Mucosa of descending colon (tissue), 3 donors: ENCODE data around the gene WFDC1. TPM values are rescaled to one million over a fixed set of nuclear protein-coding genes. Genes with fewer than 3 reads are reported as not detected.

ENCODE experiments used
- ATAC-seq: fragments of 200-7000 bp; cut with Tn5 transposase; one replicate; pipeline ENCODE4 v1.9.1; 2020; ENCODE audit warnings: mild to moderate bottlenecking, moderate library complexity
- DNase-seq, 3 donors: peaks; one replicate each; pipeline ENCODE4 v3.0.0-alpha.2; 2020
- H3K36me3 ChIP-seq: fragments of 200-600 bp; one replicate; pipeline ENCODE4 v1.8.0; 2021; ENCODE audit warnings: low read depth, mild to moderate bottlenecking
- H3K4me1 ChIP-seq: fragments of 200-600 bp; one replicate; pipeline ENCODE4 v1.8.0; 2021; ENCODE audit warnings: low read depth, mild to moderate bottlenecking
- H3K4me3 ChIP-seq: fragments of 200-600 bp; one replicate; pipeline ENCODE4 v1.8.0; 2021; ENCODE audit warnings: mild to moderate bottlenecking
- H3K9me3 ChIP-seq: fragments of 200-600 bp; one replicate; pipeline ENCODE4 v1.8.0; 2021; ENCODE audit warnings: mild to moderate bottlenecking
- intact Hi-C, 2 donors: fragments of 100-400 bp; cut with DNase I in 1 of 2; cut with micrococcal nuclease in 1 of 2; formaldehyde crosslinking; loops; one replicate each; pipeline versions ENCODE4 v1.11.0 to v1.11.1; 2022; cut with DNase I, micrococcal nuclease
- total RNA-seq, 3 donors: library from RNA; stranded (reverse); fragmentation: NEBNext Ultra II Directional in 2 of 3; extraction: Animal tissue kit (Norgen Biotek cat#: 25700) in 2 of 3; gene quantifications; one replicate each; pipeline versions ENCODE4 v1.2.1 to v1.2.4, GENCODE V29; 2021 to 2023
- TF ChIP-seq, protein P1 (sequence below): fragments of 200-600 bp; IDR thresholded peaks from one replicate; pipeline ENCODE4 v1.8.0; 2022; ENCODE audit warnings: antibody characterized with exemption, mild to moderate bottlenecking
- donor health status: DM: no; HTN: no; CAD: no; lungs with moderate emphysema.
- donor health status: DM: no; HTN: no; CAD: no.
- donor health status: DM: no; HTN: yes; CAD: no.

WFDC1 gene
- total RNA-seq, 3 donors from 2014 or later, result 7.5 to 30.5 (median 10.9) TPM

DNA sequence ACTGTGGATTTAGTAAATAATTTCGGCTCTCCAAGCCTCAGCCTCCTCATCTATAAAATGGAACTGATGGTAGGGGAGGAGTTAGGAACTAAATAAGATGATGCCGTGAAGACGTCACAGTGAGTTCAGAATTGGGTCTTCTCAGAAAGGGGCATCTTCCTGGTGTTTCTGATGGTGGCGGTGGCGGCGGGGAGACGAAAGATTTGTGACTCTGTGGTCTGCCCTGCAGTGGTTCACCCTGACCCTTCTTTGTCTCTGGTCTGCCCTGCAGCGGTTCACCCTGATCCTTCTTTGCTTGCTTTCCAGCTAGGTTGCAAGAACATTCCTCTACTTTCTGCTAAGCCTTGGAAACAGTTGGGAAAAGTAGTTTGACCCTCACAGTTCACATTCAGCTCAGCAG is 34.3 kb downstream of the WFDC1 start:
- TF ChIP-seq, protein P1, sequence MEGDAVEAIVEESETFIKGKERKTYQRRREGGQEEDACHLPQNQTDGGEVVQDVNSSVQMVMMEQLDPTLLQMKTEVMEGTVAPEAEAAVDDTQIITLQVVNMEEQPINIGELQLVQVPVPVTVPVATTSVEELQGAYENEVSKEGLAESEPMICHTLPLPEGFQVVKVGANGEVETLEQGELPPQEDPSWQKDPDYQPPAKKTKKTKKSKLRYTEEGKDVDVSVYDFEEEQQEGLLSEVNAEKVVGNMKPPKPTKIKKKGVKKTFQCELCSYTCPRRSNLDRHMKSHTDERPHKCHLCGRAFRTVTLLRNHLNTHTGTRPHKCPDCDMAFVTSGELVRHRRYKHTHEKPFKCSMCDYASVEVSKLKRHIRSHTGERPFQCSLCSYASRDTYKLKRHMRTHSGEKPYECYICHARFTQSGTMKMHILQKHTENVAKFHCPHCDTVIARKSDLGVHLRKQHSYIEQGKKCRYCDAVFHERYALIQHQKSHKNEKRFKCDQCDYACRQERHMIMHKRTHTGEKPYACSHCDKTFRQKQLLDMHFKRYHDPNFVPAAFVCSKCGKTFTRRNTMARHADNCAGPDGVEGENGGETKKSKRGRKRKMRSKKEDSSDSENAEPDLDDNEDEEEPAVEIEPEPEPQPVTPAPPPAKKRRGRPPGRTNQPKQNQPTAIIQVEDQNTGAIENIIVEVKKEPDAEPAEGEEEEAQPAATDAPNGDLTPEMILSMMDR, result no peak
- Histone ChIP-seq H3K4me1 (peaks cover 7% of the 10 kb centered on the region), H3K36me3 (no peaks in the 10 kb centered on the region), H3K9me3 (no peaks in the 10 kb centered on the region), H3K4me3 (no peak overlapping the region)
- intact Hi-C loops, result no loop called here
- ATAC-seq (no peak), DNase-seq (no peak)

DNA sequence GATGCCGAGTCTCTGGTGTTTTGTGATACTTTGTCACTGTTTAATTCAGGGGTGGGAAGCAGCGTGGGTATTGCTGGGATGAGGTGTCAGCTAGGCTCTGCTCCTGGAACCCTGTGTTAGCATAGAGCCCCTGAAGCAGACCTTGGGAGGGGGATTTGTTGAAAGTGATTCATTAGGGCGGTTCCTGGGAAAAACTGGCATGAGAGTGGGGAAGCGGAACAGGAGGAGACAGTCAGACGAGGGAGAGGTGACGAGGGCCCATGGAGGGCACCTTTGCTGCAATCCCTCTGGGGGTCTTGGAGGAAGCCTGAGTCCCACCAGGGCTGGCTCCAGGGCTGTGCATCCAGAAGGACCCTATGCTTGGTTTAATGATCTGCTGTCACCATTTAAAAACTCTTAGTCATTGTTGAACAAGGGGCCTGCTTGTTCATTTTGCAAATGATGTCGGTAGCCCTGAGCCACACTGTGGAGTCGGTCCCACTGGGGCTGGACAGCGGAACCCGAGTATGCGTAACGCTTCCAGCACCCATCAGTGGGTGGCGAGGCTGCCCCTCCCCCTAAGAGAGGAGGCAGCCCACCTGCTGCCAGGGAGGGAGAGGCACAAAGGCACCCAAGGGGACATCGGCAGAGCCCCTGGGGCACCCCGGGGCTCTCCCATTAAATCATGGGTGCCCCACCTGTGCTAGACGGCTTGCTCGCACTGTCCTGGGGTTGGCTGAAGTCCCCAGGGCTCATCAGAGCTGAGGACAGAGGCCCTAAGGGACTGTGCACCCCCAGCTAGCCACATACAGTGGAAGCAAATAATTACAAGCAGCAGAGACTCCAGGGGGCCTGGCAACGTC is 35.4 kb downstream of the WFDC1 start:
- no peaks in the 10 kb centered on the region for H3K36me3 ChIP-seq
- H3K4me3 ChIP-seq, result no peak overlapping the region

DNA sequence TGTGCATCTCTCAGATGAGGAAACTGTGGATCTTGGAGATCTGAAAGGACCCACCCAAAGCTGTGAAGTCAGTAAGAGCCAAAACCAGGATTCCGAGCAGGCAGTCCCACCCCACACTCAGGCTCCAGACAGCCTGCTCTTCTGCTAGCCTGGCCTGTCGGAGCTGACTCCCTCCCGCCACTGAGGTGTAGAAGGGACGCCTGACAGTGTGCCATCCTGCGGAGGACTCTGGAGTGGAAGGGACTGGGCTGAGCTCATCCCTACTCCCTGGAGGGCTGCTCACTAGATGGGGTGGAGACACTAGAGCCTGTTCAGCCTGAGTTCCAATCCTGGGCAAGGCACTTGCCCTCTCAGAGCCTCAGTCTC is 36.0 kb downstream of the WFDC1 start:
- no peaks in the 10 kb centered on the region for H3K9me3 ChIP-seq
- peaks cover 15% of the 10 kb centered on the region for H3K4me1 ChIP-seq
- no peak for ATAC-seq
- no peaks in the 10 kb centered on the region for H3K36me3 ChIP-seq
- intact Hi-C loops, result no loop called here
- no peak overlapping the region for H3K4me3 ChIP-seq
- TF ChIP-seq, protein P1, result no peak
- DNase-seq, result no peak

More for the DNA sequence above, 35.4 kb downstream of the WFDC1 start:
- no peak for ATAC-seq
- no peaks in the 10 kb centered on the region for H3K9me3 ChIP-seq
- no peak for DNase-seq
- TF ChIP-seq, protein P1, result no peak
- H3K4me1 ChIP-seq, result peaks cover 15% of the 10 kb centered on the region
- intact Hi-C loops, result no loop called here

DNA sequence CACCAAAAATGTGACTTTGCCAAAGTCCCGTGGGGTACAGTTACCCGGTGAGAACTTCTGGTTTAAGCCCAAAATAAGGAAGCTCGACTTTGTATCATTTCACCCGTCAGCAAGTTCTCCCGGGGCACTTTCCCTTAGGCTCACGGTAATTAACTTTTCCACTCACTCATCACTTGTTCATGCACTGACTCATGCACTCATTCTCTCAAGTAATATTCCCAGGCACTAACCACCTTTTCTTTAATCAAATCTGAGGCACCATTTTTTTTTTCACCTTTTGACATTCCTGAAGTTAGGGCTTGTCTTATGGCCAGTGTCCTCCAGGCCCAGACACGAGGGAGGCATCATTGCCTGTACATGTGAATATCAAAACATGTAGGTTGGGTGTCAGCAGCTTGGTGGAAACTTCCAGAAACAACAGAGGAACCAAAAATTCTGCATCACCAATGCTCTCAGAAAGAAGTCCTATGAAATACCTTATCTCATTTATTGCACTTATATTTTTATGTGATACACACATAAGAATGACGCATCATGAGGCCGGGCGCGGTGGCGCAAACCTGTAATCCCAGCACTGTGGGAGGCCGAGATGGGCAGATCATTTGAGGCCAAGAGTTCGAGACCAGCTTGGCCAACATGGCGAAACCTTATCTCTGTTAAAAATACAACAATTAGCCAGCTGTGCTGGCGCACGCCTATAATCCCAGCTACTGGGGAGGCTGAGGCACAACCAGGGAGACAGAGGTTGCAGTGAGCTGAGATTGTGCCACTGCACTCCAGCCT is 37.5 kb downstream of the WFDC1 start:
- TF ChIP-seq, protein P1, result no peak

DNA sequence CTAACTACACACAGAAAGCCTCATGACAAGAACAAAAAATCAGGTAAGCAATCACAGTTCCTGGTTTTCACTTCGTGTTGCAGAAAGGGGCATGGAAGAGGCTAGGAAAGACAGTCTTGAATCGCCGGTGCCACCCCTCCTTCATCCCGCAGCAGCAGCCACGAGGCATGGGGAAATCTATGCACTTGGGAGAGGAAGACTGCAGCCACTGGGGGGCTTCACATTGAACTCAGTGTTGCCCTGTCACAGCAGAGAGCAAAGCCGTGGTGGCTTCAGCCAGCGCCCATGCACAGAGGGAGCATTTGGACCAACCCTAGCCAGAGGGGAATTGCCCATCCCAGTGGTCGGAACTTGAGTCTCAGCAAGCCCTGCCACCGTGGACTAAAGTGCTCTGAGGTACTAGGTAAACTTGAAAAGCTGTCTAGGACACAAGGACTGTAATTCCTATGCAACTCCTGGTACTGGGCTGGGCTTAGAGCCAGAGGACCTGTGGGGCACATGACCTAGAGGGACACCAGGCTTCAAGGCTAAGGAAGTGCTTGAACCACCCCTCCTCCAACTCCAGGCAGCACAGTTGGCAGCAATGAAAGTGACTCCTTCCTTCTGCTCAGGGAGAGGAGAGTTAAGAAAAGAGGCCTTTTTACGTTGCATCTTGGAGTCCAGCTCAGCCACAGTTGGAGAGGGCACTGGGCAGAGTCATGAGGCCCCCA is 38.5 kb downstream of the WFDC1 start:
- ATAC-seq, result peak; percentile 91
- H3K9me3 ChIP-seq, result peaks cover 5% of the 10 kb centered on the region
- no peak overlapping the region for H3K4me3 ChIP-seq
- TF ChIP-seq, protein P1, result no peak
- peaks cover 15% of the 10 kb centered on the region for H3K4me1 ChIP-seq
- intact Hi-C loops, result no loop called here
- peak in 2 of 3 donors; percentile 77 to 83 for DNase-seq
- no peaks in the 10 kb centered on the region for H3K36me3 ChIP-seq

More for the DNA sequence above, 37.5 kb downstream of the WFDC1 start:
- no peak for DNase-seq
- intact Hi-C loops, result no loop called here
- no peak overlapping the region for H3K4me3 ChIP-seq
- peaks cover 15% of the 10 kb centered on the region for H3K4me1 ChIP-seq
- no peak for ATAC-seq
- no peaks in the 10 kb centered on the region for H3K36me3 ChIP-seq
- peaks cover 4% of the 10 kb centered on the region for H3K9me3 ChIP-seq
